ENCODE results near the gene TLX3.

TLX3 gene

DNA sequence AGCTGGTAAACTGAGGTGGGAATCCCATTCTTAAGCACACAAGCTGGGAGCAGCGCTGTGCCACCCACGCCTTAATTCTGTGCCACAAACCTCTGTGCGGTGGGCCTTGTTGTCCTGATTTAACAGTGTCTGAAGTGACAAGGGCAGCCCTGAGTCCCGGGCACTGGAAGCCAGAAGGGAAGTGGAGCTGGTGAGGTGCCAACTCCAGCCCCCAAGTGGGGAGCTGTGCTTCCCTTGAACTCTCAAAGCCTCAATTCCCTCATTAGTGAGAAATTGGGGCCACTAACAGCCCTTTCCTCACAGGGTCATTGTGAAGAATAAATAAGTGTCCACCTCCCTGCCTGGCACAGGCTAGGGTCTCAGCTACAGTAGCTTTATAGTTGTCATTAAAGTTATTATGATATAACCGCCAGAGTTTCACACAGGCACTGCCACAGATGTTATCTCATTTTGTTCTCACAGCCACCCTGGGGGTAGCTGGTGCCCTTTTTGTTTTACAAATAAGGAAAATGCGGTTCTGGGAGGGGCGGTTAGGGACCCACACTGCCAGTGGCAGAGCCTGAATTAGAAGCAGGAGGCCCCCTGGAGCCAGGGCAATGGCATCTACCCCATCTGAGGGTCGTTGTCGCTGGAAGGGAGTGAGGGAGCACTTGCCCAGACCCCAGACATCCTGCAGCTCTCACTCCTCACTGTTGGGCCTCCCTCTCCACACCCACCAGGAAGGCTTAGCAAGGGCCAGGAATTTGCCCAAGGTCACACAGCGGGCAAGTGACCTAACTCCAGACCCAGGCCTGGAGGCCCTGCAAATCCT is 2.1 kb upstream of the TLX3 start:
- DNase-seq: no peak

GRCh38 chr5:171307789-171308452 is 1.1 kb upstream of the TLX3 start:
- DNase-seq: no peak

- DNase-seq: no peak
Observed at GRCh38 chr5:171309276-171310211, 496 bp downstream of the TLX3 start.

DNA sequence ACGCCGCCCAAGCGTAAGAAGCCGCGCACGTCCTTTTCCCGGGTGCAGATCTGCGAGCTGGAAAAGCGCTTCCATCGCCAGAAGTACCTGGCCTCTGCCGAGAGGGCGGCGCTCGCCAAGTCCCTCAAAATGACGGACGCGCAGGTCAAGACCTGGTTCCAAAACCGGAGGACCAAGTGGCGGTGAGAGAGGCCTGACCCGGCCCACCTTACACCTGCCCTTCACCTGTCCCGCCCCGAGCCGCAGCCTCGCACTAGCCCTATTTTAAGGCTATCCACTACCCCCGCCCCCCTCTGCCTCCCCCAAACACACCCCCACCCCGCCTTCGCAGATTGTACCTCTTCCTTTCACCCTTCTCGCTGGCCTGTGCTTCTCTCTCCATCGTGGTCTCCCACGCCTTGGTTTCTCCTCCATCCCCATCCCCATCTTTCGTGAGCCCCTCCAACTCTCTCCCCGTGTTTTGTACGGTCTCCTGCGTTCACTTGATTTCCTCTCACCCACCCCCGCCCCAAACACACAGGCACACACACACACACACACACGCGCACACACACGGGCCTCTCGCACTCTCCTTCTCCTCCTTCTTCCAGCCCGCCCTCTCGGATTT is 1.3 kb downstream of the TLX3 start:
- no peak for DNase-seq

- no peak for DNase-seq
Observed at GRCh38 chr5:171310819-171311321, 1.8 kb downstream of the TLX3 start.

DNA sequence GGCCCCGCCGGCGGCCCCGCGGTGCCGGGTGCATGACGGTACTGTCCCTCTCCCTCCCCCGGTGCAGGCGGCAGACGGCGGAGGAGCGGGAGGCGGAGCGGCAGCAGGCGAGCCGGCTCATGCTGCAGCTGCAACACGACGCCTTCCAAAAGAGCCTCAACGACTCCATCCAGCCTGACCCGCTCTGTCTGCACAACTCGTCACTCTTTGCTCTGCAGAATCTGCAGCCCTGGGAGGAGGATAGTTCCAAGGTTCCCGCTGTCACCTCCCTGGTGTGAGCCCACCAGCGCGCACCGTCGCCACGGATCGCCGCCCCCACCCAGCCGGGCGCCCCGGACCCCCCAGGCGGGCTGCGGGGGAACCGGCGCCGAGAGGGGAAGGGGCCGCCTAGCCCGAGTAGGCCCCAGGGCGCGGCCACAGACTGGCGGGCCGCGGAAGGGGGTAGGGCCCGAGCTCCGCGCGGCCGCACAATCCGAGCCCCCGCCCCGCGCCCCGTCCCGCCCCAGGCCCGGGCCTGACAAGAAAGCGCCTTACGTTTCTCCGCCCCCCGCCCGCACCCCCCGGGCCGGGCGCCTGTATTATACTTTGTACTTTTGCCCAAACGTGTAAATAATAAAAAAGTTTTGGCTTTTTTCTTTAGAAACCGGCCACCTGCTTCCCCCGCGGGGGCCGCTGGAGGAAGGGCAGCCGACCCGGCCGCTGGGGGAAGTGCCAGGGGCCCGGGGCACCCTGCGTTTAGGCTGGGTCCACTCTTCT is 2.5 kb downstream of the TLX3 start:
- no peak for DNase-seq

DNA sequence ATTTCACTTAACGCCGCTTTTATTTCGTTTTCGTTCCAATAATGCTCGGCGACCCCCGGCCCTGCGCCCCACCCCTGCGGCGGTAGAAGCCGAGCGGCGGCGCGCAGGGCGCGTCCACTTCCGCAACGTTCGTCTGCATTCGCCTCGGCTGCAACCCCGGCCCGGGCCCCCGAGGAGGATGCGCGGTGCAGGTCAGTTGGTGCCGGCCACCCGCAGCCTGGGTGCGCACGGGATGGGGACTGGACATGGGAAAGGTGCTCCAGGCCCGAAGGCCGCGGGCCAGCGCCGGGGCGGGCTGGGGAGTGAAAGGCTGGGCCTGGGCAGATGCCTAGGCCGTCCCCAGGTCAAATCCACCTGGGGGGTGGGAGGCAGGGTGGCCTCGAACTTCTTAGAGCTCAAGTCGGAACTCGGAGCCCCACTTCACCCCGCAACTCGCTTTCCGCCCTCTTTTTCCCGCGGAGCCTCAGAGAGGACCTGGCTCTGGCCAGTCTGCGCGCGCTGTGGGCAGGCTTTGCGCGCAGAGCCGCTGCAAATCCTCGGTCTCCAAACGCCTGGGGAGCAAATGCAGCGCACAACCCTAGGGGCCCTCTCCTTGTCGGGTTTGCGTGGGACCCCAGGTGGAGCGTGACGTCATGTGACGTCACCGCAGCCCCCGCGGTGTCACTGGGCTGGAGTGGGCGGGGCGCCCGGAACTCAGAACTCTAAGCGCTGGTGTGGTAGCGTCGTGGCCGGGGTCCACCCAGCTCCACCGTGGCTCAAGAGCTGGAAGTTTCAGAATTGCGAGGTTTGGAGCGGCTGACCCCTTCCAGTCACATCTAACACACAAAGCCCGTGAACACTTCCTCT is 3.3 kb downstream of the TLX3 start:
- DNase-seq: no peak

DNA sequence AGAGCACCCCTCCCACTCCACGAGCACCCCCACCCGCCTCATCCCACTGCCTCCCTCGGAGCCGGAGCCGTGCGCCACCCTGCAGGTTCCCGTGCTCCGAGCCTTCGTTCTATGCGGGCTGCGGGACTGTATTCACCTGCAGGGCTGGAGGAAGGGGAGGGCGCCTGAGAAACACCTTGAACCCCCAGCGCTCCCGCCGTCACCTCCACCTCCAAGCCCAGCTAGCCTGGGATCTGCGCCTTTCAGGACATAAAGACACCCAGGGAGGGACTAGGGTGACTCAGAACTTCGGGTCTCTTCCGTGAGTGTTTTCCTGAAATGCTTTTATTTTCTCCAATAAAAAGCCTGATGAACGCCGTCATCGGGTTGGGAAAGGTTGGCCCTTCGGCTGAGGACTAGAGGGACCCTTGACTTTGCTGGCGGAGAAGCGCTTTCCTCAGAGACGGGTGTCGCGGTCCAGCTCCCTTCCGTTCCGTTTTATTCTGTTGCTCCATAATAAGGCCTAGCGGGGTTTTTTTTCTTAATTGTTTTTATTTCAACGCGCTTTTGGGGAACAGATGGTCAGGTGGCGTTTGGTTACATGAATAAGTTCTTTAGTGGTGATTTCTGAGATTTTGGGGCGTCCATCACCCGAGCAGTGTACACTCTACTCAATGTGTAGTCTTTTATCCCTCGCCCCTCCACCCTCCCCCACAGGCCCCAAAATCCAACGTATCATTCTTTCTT is 4.6 kb downstream of the TLX3 start:
- no peak for DNase-seq

- DNase-seq: no peak
Observed at GRCh38 chr5:171314728-171315385, 5.8 kb downstream of the TLX3 start.

GRCh38 chr5:171315386-171315891 is 6.4 kb downstream of the TLX3 start:
- no peak for DNase-seq

- DNase-seq: no peak
Observed at GRCh38 chr5:171315925-171316257, 6.8 kb downstream of the TLX3 start.

DNA sequence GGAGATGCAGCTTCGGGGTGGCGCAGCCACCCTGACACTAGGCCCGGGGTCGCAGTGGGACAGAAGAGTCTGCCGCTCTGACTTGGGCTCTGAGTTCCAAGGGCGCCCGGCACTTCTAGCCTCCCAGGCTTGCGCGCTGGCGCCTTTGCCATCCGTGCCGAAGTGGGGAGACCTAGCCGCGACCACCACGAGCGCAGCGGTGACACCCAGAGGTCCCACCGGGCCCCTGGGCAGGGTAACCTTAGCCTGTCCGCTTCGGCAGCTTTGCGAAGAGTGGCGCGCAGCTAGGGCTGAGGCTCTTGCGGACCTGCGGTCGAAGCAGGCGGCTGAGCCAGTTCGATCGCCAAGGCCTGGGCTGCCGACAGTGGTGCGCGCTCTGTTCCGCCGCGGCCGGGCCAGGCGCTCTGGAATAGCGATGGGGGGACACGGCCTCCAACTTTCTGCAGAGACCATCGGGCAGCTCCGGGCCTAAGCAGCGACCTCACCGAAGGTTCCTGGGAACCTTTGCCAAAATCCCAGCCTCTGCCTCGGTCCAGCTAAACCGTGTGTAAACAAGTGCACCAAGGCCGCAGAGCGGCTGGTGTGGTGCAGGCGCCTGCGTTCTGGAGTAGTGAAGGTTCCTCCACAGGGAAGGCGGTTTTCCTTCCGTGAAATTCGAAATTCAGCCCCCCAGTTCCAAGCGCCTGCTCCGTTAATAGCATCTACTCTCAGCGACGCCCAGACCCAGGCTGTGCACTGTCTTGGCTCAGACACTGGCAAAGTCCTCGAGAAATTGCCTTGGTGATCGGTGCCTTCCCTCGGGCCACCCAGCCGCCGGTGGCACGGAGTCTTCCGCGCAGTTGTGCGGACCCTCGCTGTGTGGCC is 7.4 kb downstream of the TLX3 start:
- DNase-seq: no peak

- DNase-seq: no peak
Observed at GRCh38 chr5:171317230-171317629, 8.2 kb downstream of the TLX3 start.

- DNase-seq: no peak
Observed at GRCh38 chr5:171318026-171318425, 9.0 kb downstream of the TLX3 start.

DNA sequence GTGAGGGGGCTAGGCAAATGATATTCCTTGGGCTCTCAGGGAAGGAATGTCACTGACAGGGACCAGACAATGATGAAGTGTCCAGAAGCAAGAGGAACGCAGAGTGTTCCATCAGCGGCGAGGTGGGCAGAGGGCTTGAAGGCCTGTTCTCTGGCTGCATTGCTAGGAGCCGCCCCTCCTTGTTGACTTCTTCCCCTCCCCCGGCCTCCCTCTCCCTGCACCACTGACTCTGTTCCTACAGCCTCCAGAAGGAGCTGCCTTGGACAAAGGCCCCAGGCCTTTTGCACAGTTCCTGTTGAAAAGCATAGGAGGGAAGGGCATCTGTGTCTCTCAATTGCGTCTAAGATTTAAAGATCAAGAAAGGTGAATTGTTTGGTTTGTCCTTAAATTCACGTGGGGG is 12.4 kb downstream of the TLX3 start:
- no peak for DNase-seq

DNA sequence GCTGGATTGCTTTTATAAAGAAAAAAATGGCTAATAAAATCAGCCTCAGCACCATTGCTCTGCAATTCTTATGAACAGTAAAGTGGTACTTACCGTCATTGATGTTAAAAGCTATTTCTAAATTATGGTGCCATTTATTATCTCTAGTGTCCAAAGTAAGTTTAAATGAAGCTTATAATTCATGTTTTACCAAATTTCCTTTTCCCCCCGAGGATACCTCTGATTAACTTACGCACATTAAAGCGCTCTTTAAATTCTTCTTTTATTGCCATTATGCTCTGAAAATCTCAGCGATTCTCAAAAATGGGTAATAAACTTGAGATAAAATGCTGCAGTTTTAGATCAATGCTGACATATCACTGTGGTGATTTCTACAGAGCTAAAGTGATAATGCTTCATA is 13.5 kb downstream of the TLX3 start:
- no peak for DNase-seq

DNA sequence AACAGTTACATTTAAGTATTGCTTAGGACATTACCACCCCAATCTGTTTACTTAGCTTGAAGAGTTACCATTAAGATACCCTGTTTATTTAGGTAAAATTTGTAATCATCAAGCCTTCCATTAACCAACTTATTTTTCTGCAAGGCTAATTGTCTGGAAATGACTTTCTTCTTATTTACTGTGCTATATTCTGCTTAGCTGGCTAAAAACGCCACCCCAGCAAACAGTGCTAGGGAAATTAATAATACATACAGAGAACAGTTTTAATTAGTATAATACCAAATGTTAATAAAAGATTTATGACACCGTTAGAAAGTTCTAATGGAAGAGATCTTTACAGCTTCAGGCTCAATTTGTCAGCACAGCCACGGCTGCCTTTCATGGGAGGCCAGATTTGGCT is 14.0 kb downstream of the TLX3 start:
- DNase-seq: no peak

- no peak for DNase-seq
Observed at GRCh38 chr5:171323806-171324632, 15.0 kb downstream of the TLX3 start.

Data from activated naive CD4-positive, alpha-beta T cell treated with anti-CD3 and anti-CD28 coated beads, Interleukin-2, amount 50 U/mL, for 16 hours (primary cell).